Fibroblast of pulmonary artery (primary cell): Measurements from ENCODE around the gene RUNDC1.

Experiments used
- DNase-seq: peaks from one replicate; pipeline ENCODE4 v3.0.0-alpha.2; 2010; ENCODE audit warnings: low read depth
- H3K4me3 ChIP-seq: replicated peaks from 2 replicates; pipeline ENCODE4 v1.5.1; 2011; ENCODE audit warnings: low read depth, mild to moderate bottlenecking, control low read depth, low read length, moderate library complexity
- CTCF ChIP-seq: IDR thresholded peaks from 2 replicates; pipeline ENCODE4 v1.5.1; 2011; ENCODE audit warnings: mild to moderate bottlenecking, control low read depth, low read length, inconsistent platforms; ENCODE audit errors: missing control alignments

Gene RUNDC1

GRCh38 chr17:42980274-42980765 lies at the start of gene RUNDC1:
TSS of gene RUNDC1 (plus strand) at chr17:42980565. CDS start at chr17:42980577, 12 bp downstream.
- DNase-seq: peak; percentile 82
- peak within 1 kb of the TSS; percentile 84 for H3K4me3 ChIP-seq
- no peak for TF ChIP-seq CTCF

GRCh38 chr17:42937712-42938596 lies 42.4 kb upstream of the RUNDC1 start:
- peak; percentile 80 for DNase-seq
- peak; percentile 83 for TF ChIP-seq CTCF

GRCh38 chr17:42944211-42944610 lies 36.2 kb upstream of the RUNDC1 start:
- DNase-seq: peak; percentile 38
- no peak overlapping the region for H3K4me3 ChIP-seq
- no peak for TF ChIP-seq CTCF

More at GRCh38 chr17:42937712-42938596, 42.4 kb upstream of the RUNDC1 start:
- no peak overlapping the region for H3K4me3 ChIP-seq

- no peak for TF ChIP-seq CTCF
- no peak overlapping the region for H3K4me3 ChIP-seq
- no peak for DNase-seq
Measured at GRCh38 chr17:42946812-42947211, 33.6 kb upstream of the RUNDC1 start.

GRCh38 chr17:42950044-42950783 lies 30.2 kb upstream of the RUNDC1 start:
- TF ChIP-seq CTCF: no peak
- no peak for DNase-seq
- H3K4me3 ChIP-seq: no peak overlapping the region

- TF ChIP-seq CTCF: no peak
- no peak overlapping the region for H3K4me3 ChIP-seq
- DNase-seq: peak; percentile 7
Measured at GRCh38 chr17:42953669-42954068, 26.7 kb upstream of the RUNDC1 start.
